Breast epithelium (tissue), 3 donors: ENCODE data around the gene LRRC8C.

Source experiments
- POLR2A ChIP-seq: fragments of 450-650 bp; IDR thresholded peaks from one replicate; pipeline ENCODE4 v1.6.1; 2016; ENCODE audit warnings: antibody characterized with exemption, mild to moderate bottlenecking, moderate library complexity
- POLR2AphosphoS5 ChIP-seq, 3 donors: sonication (generic); formaldehyde crosslinking; IDR thresholded peaks; one replicate each; pipeline ENCODE4 v1.6.1; 2017; ENCODE audit warnings: antibody characterized with exemption in 3 of 3
- TF ChIP-seq, protein P1 (sequence below), 3 donors: fragments of 450-650 bp; IDR thresholded peaks; one replicate each; pipeline ENCODE4 v1.5.1; 2016 to 2017; ENCODE audit warnings: antibody characterized with exemption in 3 of 3, mild to moderate bottlenecking in 3 of 3, moderate library complexity in 3 of 3

DNA sequence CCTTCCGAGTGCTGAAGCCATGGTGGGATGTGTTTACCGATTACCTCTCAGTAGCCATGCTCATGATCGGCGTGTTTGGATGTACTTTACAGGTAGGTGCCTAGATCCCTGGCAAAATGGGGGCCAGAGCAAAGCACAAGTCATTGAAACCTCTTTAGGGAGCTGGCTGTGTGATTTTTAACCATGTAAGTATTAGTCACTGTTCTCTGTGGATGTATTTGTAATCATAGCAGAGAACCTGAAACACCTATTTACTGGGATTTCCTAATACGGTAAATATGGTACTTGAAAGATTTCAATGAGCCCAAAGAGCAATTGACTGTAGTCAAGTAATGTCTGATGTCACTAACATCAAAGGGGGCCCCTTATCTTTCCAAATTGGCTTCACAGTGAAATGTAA is 53.6 kb downstream of the LRRC8C start:
- TF ChIP-seq POLR2A = no peak
- TF ChIP-seq POLR2AphosphoS5 (IDR thresholded peaks at IDR 0.05) = no peak
- TF ChIP-seq, protein P1, sequence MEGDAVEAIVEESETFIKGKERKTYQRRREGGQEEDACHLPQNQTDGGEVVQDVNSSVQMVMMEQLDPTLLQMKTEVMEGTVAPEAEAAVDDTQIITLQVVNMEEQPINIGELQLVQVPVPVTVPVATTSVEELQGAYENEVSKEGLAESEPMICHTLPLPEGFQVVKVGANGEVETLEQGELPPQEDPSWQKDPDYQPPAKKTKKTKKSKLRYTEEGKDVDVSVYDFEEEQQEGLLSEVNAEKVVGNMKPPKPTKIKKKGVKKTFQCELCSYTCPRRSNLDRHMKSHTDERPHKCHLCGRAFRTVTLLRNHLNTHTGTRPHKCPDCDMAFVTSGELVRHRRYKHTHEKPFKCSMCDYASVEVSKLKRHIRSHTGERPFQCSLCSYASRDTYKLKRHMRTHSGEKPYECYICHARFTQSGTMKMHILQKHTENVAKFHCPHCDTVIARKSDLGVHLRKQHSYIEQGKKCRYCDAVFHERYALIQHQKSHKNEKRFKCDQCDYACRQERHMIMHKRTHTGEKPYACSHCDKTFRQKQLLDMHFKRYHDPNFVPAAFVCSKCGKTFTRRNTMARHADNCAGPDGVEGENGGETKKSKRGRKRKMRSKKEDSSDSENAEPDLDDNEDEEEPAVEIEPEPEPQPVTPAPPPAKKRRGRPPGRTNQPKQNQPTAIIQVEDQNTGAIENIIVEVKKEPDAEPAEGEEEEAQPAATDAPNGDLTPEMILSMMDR (IDR thresholded peaks at IDR 0.05) = no peak
